ENCODE results near the gene NAP1L4. TPM values are rescaled to one million over a fixed set of nuclear protein-coding genes. Genes with fewer than 3 reads are reported as not detected.

Gene NAP1L4
- total and polyA plus RNA-seq, 2 of the 8 experiments (the other 6 are each of a cell fraction or from before 2014, with no cell fraction given), result 75.8 to 194 TPM

GRCh38 chr11:2995031-2995561 is 3.0 kb upstream of the NAP1L4 start:
- no peak for TF ChIP-seq HDAC6 (IDR thresholded peaks at IDR 0.05; ENCODE audit: low read depth, low read length)
- no peak for TF ChIP-seq ASH2L (IDR thresholded peaks at IDR 0.05; ENCODE audit: low read length)
- TF ChIP-seq EZH2 (IDR thresholded peaks at IDR 0.05; ENCODE audit: low read depth, low read length, severe bottlenecking), result no peak
- peak in 1 of 3 experiments; percentile 4; a peak in 2 of 4 replicates for TF ChIP-seq CTCF (IDR thresholded peaks at IDR 0.05; ENCODE audit: control extremely low read depth in 1 of 3, insufficient read depth in 1 of 3, low read depth in 1 of 3, low read length in 3 of 3)
- Histone ChIP-seq H2BK15ac (ENCODE audit: low read length) (no peak overlapping the region), H2BK120ac (replicated peaks; ENCODE audit: low read depth, low read length) (no peak overlapping the region), H3K23me2 (ENCODE audit: low read depth, low read length) (peaks cover 11% of the 10 kb centered on the region), H2BK5ac (ENCODE audit: low read depth, low read length) (no peak overlapping the region), H3K18ac (ENCODE audit: extremely low read depth, low read length) (no peak overlapping the region), H3K27ac (ENCODE audit: low read depth, low read length) (no peak overlapping the region), H3K79me2 (ENCODE audit: control insufficient read depth in 1 of 2, insufficient read depth in 2 of 2, low read length in 2 of 2) (peaks cover 15 to 16% of the 10 kb centered on the region in 2 experiments), H2AFZ (ENCODE audit: low read length) (no peak overlapping the region), H3K27me3 (replicated peaks in 1 of 4; ENCODE audit: control insufficient read depth in 3 of 4, extremely low read depth in 1 of 4, insufficient read depth in 3 of 4, low read length in 3 of 4) (no peaks in the 10 kb centered on the region), H4K5ac (ENCODE audit: insufficient read length, low read depth, low read length) (no peak overlapping the region), H4K8ac (ENCODE audit: extremely low read depth, insufficient read depth, low read length) (no peak overlapping the region), H3K56ac (replicated peaks; ENCODE audit: insufficient read length, low read depth, low read length) (no peak overlapping the region), H3K4ac (replicated peaks; ENCODE audit: insufficient read length, low read depth, low read length) (no peak overlapping the region), H2BK12ac (ENCODE audit: low read depth, low read length) (no peak overlapping the region), H3K36me3 (ENCODE audit: control insufficient read depth in 2 of 4, insufficient read depth in 4 of 4, low read length in 3 of 4) (peaks cover 0 to 5% (median 2%) of the 10 kb centered on the region in 4 experiments; a peak in 5 of 8 replicates), H2AK5ac (ENCODE audit: low read depth, low read length) (no peak overlapping the region), H3K4me1 (replicated peaks in 1 of 4; ENCODE audit: control insufficient read depth in 3 of 4, insufficient read depth in 4 of 4, low read length in 3 of 4) (peaks cover 0 to 7% (median under 1%) of the 10 kb centered on the region in 4 experiments; a peak in 6 of 7 replicates), H3K4me3 (ENCODE audit: extremely low read depth in 1 of 4, insufficient read depth in 2 of 4, low read depth in 3 of 4, low read length in 4 of 4) (no peak overlapping the region), H4K91ac (replicated peaks; ENCODE audit: insufficient read length, low read length) (no peak overlapping the region), H3K9me3 (ENCODE audit: insufficient read depth in 2 of 2, low read depth in 1 of 2, low read length in 1 of 2) (no peaks in the 10 kb centered on the region), H3K14ac (ENCODE audit: insufficient read length) (no peak overlapping the region), H3K23ac (ENCODE audit: insufficient read length) (no peak overlapping the region), H2BK20ac (ENCODE audit: low read length) (no peak overlapping the region), H3K9ac (replicated peaks in 1 of 4; ENCODE audit: extremely low read depth in 1 of 4, low read depth in 3 of 4, low read length in 3 of 4) (no peak overlapping the region), H3K79me1 (ENCODE audit: low read depth, low read length) (no peaks in the 10 kb centered on the region), H3K4me2 (ENCODE audit: insufficient read depth in 1 of 2, low read depth in 2 of 2, low read length in 2 of 2) (no peak overlapping the region), H4K20me1 (replicated peaks in 1 of 2; ENCODE audit: control insufficient read depth in 1 of 2, insufficient read depth in 2 of 2, low read length in 2 of 2) (peaks cover 0 to 3% of the 10 kb centered on the region in 2 experiments)
- no peak for FAIRE-seq
- DNase-seq (ENCODE audit: low read depth in 1 of 2, low spot score in 2 of 2), result no peak
- CTCF ChIA-PET (ENCODE audit: partially characterized antibody), result interaction anchor here (0.9 to 2.3 kb wide), 13 partner anchors 8 to 93 kb away, joined by 3 to 9 read pairs (median 3); no protein-coding TSS in a partner anchor
- WGBS, 2 experiments (ENCODE audit: extremely low coverage in 1 of 2, insufficient coverage in 1 of 2, insufficient read length in 1 of 2, insufficient replicate concordance in 2 of 2, low coverage in 1 of 2, low lambda C conversion rate in 2 of 2, missing lambda C conversion rate in 1 of 2), result 89% methylated on average over 13 of the region's 13 CpGs; no CpG with 5 or more reads in 1 of the 2 experiments
- POLR2A ChIA-PET (ENCODE audit: partially characterized antibody), result interaction anchor here (1.0 to 4.0 kb wide), 8 partner anchors 9 to 63 kb away, joined by 3 to 28 read pairs (median 6); partner anchors contain the start of gene CARS1

All from H1 (cell line).